Panc1 (cell line): ENCODE results near the gene MAST4. TPM values are rescaled to one million over a fixed set of nuclear protein-coding genes. Genes with fewer than 3 reads are reported as not detected.

Experiments
- ATAC-seq: fragments of 200-7000 bp; cut with Tn5 transposase; 2 replicates; pipeline ENCODE4 v1.9.1; 2020; ENCODE audit warnings: mild to moderate bottlenecking, moderate library complexity
- BruUV-seq: library from RNA; stranded (reverse); fragments of 400-500 nt; replicated peaks from 2 replicates; lab custom pipeline; 2021; lab: Mats Ljungman, UMichigan
- CTCF ChIA-PET: fragments of 300-600 bp; sonication (Branson Sonifier 250); formaldehyde crosslinking; loops from one replicate; lab custom pipeline; 2022; ENCODE audit warnings: antibody characterized with exemption; lab: Charles Lee
- POLR2A ChIA-PET: fragments of 300-600 bp; sonication (Branson Sonifier 250); formaldehyde crosslinking; loops from one replicate; lab custom pipeline; 2022; ENCODE audit warnings: antibody characterized with exemption; lab: Charles Lee
- DNase-seq: peaks from one replicate; pipeline ENCODE4 v3.0.0-alpha.2; 2010; ENCODE audit warnings: low read depth, low spot score
- H3K27ac ChIP-seq: 2 replicates; pipeline ENCODE4 v1.5.1; 2011; ENCODE audit warnings: mild to moderate bottlenecking, low read length, inconsistent platforms
- H3K27me3 ChIP-seq: fragments of 200-500 bp; sonication (Bioruptor generic); 2 replicates; pipeline ENCODE4 v1.6.0; 2014; ENCODE audit warnings: low read length, inconsistent platforms; ENCODE audit not compliant: control insufficient read depth, insufficient read depth
- H3K36me3 ChIP-seq: fragments of 200-500 bp; sonication (Bioruptor generic); 2 replicates; pipeline ENCODE4 v1.5.1; 2014; ENCODE audit warnings: inconsistent platforms, mild to moderate bottlenecking, low read length, moderate library complexity; ENCODE audit not compliant: control insufficient read depth, insufficient read depth
- H3K4me1 ChIP-seq: 2 replicates; pipeline ENCODE4 v1.5.1; 2011; ENCODE audit warnings: inconsistent platforms, mild to moderate bottlenecking, low read length, moderate library complexity; ENCODE audit not compliant: control insufficient read depth, insufficient read depth
- H3K4me3 ChIP-seq, 2 experiments: 2 replicates each; pipeline ENCODE4 v1.5.1; 2011 to 2012; ENCODE audit warnings: low read depth in 2 of 2, low read length in 2 of 2, mild to moderate bottlenecking in 2 of 2, inconsistent platforms in 1 of 2, moderate library complexity in 1 of 2
- H3K9me3 ChIP-seq: fragments of 200-500 bp; sonication (Bioruptor generic); 2 replicates; pipeline ENCODE4 v1.5.1; 2014; ENCODE audit warnings: low read depth, mild to moderate bottlenecking, inconsistent platforms, low read length, moderate library complexity; ENCODE audit not compliant: control insufficient read depth, insufficient read depth
- POLR2AphosphoS5 ChIP-seq: IDR thresholded peaks from 2 replicates; pipeline ENCODE4 v1.6.1; 2012; ENCODE audit warnings: mild to moderate bottlenecking, low read depth, low read length, moderate library complexity
- SIN3A ChIP-seq: IDR thresholded peaks from 2 replicates; pipeline ENCODE4 v1.6.1; 2012; ENCODE audit warnings: low read depth, mild to moderate bottlenecking, low read length, moderate library complexity, borderline replicate concordance; ENCODE audit not compliant: insufficient read depth
- TCF7L2 ChIP-seq: IDR thresholded peaks from 2 replicates; pipeline ENCODE4 v1.6.1; 2011; ENCODE audit warnings: mild to moderate bottlenecking, low read depth, low read length, inconsistent platforms
- in situ Hi-C: cut with HindIII; loops from 2 replicates; pipeline ENCODE4 v1.10.0; 2016; ENCODE audit warnings: low sequenced_read_pairs, low pct_unique_long_range_greater_than_20kb
- intact Hi-C: fragments of 100-400 bp; cut with micrococcal nuclease; formaldehyde crosslinking; loops from one replicate; pipeline ENCODE4 v1.10.0; 2022; ENCODE audit not compliant: unreplicated experiment
- total RNA-seq: library from RNA; stranded (reverse); gene quantifications from one replicate; pipeline ENCODE4 v1.2.1, GENCODE V29; 2021; ENCODE audit not compliant: unreplicated experiment
- TF ChIP-seq, protein P1 (sequence below), 2 experiments: IDR thresholded peaks; 2 replicates each; pipeline ENCODE4 v1.6.1; 2011 to 2012; ENCODE audit warnings: low read depth in 2 of 2, control low read depth in 1 of 2, low read length in 1 of 2, mild to moderate bottlenecking in 1 of 2, moderate library complexity in 1 of 2; ENCODE audit not compliant: insufficient read depth in 1 of 2
- TF ChIP-seq, protein P2 (sequence below): fragments of 450-650 bp; IDR thresholded peaks from 2 replicates; pipeline ENCODE4 v1.5.1; 2017; ENCODE audit warnings: mild to moderate bottlenecking

Gene MAST4
- total RNA-seq, 1 experiment from 2014 or later = 1.8 TPM

DNA sequence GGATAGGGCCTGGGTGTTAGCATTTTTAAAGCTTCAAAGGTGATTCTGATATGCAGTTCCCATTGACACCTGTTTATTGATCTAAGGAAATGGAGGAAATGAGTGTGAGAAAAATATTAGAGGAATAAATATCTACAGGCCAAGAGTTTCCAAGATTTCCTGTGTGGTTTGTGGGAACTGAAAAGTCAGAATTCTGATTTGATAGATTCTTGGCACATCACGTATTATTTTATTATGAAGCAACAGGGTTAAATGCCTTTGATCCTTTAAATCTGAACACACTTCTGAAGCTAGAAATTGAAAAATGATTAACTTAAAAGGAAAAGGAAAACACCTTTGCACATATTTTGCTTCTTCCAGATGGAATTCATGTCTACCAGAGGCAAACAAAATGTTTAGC is 486.7 kb downstream of the MAST4 start:
- no peak overlapping the region for H3K4me3 ChIP-seq
- intact Hi-C loops (no loop called here), in situ Hi-C loops (no loop called here)
- ATAC-seq (no peak), DNase-seq (no peak)
- no peak for TF ChIP-seq SIN3A
- TF ChIP-seq, protein P1, sequence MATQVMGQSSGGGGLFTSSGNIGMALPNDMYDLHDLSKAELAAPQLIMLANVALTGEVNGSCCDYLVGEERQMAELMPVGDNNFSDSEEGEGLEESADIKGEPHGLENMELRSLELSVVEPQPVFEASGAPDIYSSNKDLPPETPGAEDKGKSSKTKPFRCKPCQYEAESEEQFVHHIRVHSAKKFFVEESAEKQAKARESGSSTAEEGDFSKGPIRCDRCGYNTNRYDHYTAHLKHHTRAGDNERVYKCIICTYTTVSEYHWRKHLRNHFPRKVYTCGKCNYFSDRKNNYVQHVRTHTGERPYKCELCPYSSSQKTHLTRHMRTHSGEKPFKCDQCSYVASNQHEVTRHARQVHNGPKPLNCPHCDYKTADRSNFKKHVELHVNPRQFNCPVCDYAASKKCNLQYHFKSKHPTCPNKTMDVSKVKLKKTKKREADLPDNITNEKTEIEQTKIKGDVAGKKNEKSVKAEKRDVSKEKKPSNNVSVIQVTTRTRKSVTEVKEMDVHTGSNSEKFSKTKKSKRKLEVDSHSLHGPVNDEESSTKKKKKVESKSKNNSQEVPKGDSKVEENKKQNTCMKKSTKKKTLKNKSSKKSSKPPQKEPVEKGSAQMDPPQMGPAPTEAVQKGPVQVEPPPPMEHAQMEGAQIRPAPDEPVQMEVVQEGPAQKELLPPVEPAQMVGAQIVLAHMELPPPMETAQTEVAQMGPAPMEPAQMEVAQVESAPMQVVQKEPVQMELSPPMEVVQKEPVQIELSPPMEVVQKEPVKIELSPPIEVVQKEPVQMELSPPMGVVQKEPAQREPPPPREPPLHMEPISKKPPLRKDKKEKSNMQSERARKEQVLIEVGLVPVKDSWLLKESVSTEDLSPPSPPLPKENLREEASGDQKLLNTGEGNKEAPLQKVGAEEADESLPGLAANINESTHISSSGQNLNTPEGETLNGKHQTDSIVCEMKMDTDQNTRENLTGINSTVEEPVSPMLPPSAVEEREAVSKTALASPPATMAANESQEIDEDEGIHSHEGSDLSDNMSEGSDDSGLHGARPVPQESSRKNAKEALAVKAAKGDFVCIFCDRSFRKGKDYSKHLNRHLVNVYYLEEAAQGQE (IDR thresholded peaks at IDR 0.05; ENCODE audit: insufficient read depth in 1 of 2, low read depth in 2 of 2, low read length in 1 of 2) = no peak
- TF ChIP-seq, protein P2, sequence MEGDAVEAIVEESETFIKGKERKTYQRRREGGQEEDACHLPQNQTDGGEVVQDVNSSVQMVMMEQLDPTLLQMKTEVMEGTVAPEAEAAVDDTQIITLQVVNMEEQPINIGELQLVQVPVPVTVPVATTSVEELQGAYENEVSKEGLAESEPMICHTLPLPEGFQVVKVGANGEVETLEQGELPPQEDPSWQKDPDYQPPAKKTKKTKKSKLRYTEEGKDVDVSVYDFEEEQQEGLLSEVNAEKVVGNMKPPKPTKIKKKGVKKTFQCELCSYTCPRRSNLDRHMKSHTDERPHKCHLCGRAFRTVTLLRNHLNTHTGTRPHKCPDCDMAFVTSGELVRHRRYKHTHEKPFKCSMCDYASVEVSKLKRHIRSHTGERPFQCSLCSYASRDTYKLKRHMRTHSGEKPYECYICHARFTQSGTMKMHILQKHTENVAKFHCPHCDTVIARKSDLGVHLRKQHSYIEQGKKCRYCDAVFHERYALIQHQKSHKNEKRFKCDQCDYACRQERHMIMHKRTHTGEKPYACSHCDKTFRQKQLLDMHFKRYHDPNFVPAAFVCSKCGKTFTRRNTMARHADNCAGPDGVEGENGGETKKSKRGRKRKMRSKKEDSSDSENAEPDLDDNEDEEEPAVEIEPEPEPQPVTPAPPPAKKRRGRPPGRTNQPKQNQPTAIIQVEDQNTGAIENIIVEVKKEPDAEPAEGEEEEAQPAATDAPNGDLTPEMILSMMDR = no peak
- no peak for TF ChIP-seq POLR2AphosphoS5
- no peak for TF ChIP-seq TCF7L2
- H3K4me1 ChIP-seq = no peaks in the 10 kb centered on the region
- no TSS peak for BruUV-seq
- no peaks in the 10 kb centered on the region for H3K27me3 ChIP-seq
- H3K9me3 ChIP-seq = no peaks in the 10 kb centered on the region
- POLR2A ChIA-PET = no interaction called here
- CTCF ChIA-PET = no interaction called here
- no peak overlapping the region for H3K27ac ChIP-seq
- no peaks in the 10 kb centered on the region for H3K36me3 ChIP-seq

DNA sequence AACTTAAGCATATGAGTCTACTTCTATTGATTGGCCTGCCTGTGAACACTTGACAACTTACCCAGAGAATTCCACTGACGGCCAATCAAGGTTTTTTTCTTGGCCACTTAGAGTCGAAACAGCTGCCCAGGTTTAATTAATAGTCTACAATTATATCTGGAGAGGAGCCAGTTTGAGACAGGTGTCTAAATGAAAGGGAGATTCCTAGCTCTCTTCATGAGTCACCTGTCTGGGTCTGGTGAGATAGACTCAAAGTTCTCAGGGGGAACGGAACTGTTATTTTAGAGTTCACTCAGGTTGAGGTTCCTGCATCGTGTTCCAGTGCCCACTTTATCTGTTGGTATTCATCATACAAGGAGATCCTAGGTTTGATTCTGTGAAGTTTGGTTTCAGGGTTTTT is 489.4 kb downstream of the MAST4 start:
- DNase-seq (no peak), ATAC-seq (no peak)
- ChIA-PET CTCF (no interaction called here), POLR2A (no interaction called here)
- BruUV-seq = no TSS peak
- in situ Hi-C loops = no loop called here
- intact Hi-C loops = no loop called here
- Histone ChIP-seq H3K27ac (no peak overlapping the region), H3K27me3 (no peaks in the 10 kb centered on the region), H3K36me3 (no peaks in the 10 kb centered on the region), H3K4me3 (no peak overlapping the region), H3K9me3 (no peaks in the 10 kb centered on the region), H3K4me1 (no peaks in the 10 kb centered on the region)
- no peak for TF ChIP-seq TCF7L2
- TF ChIP-seq, protein P2 = no peak
- no peak for TF ChIP-seq SIN3A
- no peak for TF ChIP-seq POLR2AphosphoS5
- TF ChIP-seq, protein P1 (IDR thresholded peaks at IDR 0.05; ENCODE audit: insufficient read depth in 1 of 2, low read depth in 2 of 2, low read length in 1 of 2) = no peak
